KBM-7 (cell line): ENCODE measurements around the gene EYA2.

Experiments used
- DNase-seq: peaks from one replicate; pipeline ENCODE4 v3.0.0-alpha.2; 2015
- in situ Hi-C: fragments of 300-500 bp; cut with MboI; formaldehyde crosslinking; loops from 2 replicates; pipeline ENCODE4 v1.14.3; 2020; ENCODE audit warnings: low sequenced_read_pairs, low pct_unique_long_range_greater_than_20kb, mixed read lengths

Gene EYA2

DNA sequence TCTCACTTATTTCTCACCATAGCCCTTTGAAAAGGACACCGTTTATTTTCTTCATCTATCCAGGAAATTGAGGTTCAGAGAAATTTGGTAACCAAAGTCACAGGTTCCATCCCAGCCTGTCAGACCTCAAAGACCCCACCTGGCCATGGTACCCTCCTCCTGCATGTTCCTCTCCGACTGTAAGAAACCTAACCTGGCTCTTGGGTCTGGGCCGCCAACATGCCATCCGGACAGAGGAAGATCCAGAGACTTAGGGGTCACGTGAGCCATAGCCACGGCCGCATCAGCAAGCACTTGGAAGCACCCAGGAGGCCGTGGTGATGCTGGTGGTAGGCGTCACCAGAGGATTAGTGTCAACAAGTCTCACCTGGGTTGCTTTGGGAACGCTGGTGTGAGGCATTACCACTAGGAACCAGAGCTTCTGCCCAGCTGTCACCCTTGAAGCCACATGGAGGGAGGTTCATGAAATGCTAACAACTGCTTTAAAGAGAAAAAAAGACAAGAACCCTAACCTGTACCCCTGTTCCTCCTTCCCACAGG, 177.1 kb downstream of the EYA2 start:
- in situ Hi-C loops, result no loop called here
- no peak for DNase-seq

DNA sequence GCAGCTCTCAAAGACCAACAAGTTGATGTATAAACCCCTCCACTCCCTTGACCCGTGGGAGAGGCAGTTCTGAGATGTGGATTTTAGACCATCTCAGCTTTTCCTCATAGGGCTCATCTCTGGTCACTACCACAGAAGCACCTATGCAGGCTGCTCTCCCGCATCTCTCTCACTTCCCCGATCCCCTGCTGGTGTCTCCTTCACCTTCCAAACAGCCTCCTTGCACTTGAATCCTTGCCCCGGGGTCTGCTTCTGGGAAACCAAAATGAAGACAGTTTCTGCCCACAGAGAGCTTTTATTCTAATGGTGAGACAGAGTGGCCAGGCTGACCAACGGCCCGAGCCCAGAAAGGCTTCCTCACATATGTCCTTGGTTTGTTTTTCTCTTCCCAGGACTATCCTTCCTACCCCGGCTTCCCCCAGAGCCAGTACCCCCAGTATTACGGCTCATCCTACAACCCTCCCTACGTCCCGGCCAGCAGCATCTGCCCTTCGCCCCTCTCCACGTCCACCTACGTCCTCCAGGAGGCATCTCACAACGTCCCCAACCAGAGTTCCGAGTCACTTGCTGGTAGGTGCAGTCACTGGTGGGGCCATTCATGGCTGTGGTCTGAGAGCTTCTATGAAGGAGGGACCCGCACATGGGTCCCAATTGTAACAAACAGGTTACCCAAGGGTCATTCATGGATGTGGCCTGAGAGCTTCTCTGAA, 179.3 kb downstream of the EYA2 start:
- in situ Hi-C loops, result no loop called here
- DNase-seq, result no peak

- in situ Hi-C loops, result no loop called here
- no peak for DNase-seq
These were observed 180.6 kb downstream of the EYA2 start for GRCh38 chr20:47075263-47075662.

DNA sequence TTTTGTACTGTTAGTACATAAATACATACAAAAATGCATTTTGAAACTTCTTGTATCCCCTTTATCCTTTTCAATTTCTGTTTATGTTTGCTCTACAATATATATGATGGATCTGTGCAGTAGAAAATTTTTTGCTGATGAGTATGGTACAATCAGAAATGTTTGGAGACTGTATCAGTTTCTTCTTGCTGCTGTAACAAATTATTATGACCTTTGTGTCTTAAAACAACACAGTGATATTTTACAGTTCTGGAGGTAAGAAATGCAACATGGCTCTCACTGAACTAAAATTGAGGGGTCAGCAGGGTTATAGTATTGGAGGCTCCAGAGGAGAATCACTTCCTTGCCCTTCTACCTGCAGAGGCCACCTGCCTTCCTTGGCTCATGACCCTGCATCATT, 184.4 kb downstream of the EYA2 start:
- in situ Hi-C loops, result no loop called here
- no peak for DNase-seq

- no peak for DNase-seq
- in situ Hi-C loops, result no loop called here
These were observed 185.7 kb downstream of the EYA2 start for GRCh38 chr20:47080365-47080764.

GRCh38 chr20:47086316-47086715, 191.7 kb downstream of the EYA2 start:
- DNase-seq, result no peak
- in situ Hi-C loops, result no loop called here

GRCh38 chr20:47088335-47088734, 193.7 kb downstream of the EYA2 start:
- in situ Hi-C loops, result no loop called here
- DNase-seq, result no peak

- in situ Hi-C loops, result no loop called here
- DNase-seq, result no peak
These were observed 194.5 kb downstream of the EYA2 start for GRCh38 chr20:47089151-47089550.

DNA sequence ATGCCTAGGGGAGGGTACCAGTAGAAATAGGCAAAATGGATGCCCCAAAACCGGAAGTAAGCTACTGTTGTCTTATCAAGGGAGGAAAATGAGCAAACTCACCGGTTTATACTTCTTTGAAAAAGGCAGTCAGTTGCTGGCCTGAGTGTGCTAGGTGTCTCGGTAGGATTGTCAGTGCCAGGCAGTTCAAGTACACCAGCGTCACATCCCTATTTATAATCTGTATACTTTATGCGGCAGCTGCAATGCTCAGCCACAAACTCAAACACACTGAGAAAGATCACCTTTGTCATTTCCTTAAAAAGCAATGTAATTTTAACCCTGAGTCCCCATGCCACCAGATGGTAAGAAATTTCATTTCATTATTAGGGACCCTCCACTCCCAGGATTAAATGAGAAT, 196.2 kb downstream of the EYA2 start:
- no peak for DNase-seq
- in situ Hi-C loops, result no loop called here

- no peak for DNase-seq
- in situ Hi-C loops, result no loop called here
These were observed 198.8 kb downstream of the EYA2 start for GRCh38 chr20:47093320-47093966.

DNA sequence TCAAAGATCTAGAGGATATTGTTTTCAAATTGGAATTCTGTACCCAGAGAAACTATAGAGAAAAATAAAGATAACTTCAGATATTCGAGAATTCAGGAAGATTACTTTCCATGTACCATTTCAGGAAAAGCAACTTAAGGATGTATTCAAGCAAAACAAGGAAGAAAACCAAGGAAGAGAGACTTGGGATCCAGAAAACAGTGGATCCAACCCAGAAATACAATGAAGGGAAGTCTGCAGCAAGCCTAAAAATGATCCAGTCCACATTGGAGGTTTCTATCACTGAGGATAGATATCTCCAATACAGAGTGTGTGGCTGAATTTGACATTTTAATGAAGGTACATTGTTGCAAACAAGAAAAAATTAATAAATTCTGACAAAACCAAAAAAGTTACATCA, 201.0 kb downstream of the EYA2 start:
- in situ Hi-C loops, result no loop called here
- DNase-seq, result no peak

DNA sequence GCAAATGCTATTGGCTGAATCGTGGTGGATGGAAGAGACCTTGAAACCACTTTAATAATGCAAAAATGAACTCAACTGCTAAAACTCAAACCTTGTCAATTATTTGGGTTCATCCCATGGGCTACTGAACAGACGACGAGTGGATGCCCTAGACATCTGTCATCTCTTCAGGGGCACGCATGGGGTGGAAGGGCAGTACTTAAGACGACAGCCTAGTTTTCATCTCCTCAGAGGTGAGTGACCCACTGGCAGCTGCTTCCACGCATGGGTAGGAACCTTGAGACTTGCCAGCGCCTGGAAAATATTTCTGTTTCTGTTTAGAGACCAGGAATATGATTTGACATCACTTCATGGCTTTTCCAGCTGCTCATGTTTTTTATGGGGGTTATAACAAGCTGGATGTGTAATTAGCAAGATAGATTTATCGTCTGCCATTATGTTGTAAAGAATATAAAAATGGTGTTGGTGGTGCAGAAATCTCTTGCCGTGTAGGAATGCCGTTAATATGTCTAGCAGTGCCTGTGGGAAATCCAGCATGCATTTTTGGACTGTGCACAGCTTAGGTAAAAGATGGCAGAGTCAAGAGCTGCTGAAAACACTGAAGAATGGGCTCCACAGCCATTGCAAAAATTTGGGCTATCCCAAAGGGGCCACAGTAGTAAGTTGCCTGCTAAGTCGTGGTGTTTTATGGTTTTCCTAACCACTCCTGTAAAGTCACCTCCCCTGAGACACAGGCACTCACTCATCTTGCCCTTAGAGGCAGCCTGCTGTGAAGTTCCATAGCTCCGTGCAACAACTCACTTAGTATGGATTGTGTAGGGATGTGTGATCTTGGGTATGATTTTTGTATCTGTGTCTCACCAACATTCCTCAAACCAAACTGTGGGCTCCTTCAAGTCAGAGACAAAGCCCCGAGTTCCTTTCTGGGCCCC, 203.3 kb downstream of the EYA2 start:
- no peak for DNase-seq
- in situ Hi-C loops, result no loop called here

DNA sequence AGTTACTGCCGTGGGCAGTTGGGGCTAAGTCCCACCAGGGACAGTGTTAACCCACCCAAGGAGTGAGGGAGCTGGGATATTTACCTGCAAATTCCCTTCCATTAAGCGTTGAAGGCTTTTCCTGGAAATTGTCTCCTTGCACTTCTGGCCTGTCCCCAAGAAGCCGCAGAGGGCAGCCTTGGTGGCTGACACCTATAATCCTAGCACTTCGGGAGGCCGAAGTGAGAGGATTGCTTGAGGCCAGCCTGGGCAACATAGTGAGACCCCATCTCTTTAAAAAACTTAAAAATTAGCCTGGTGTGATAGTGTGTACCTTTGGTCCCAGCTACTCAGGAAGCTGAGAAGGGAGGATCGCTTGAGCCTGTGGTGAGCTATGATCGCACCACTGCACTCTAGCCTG, 204.4 kb downstream of the EYA2 start:
- in situ Hi-C loops, result no loop called here
- DNase-seq, result no peak

- in situ Hi-C loops, result no loop called here
- DNase-seq, result no peak
These were observed 205.3 kb downstream of the EYA2 start for GRCh38 chr20:47099825-47100441.

- in situ Hi-C loops, result no loop called here
- no peak for DNase-seq
These were observed 208.0 kb downstream of the EYA2 start for GRCh38 chr20:47102629-47103028.

- in situ Hi-C loops, result no loop called here
- no peak for DNase-seq
These were observed 212.1 kb downstream of the EYA2 start for GRCh38 chr20:47106786-47107185.

GRCh38 chr20:47108994-47109393, 214.4 kb downstream of the EYA2 start:
- in situ Hi-C loops, result no loop called here
- DNase-seq, result no peak

- in situ Hi-C loops, result no loop called here
These were observed 216.2 kb downstream of the EYA2 start for GRCh38 chr20:47110819-47111218.

GRCh38 chr20:47111576-47111975, 216.9 kb downstream of the EYA2 start:
- DNase-seq, result no peak
- in situ Hi-C loops, result no loop called here

More at GRCh38 chr20:47110819-47111218, 216.2 kb downstream of the EYA2 start:
- no peak for DNase-seq
